Airway epithelial cell (primary cell): ENCODE measurements around the gene ZSCAN26. TPM values are rescaled to one million over a fixed set of nuclear protein-coding genes. Genes with fewer than 3 reads are reported as not detected.

ENCODE experiments used
- total RNA-seq: library from RNA; depleted of rRNA; stranded (reverse); fragments of >200 nt; gene quantifications from 2 replicates; pipeline ENCODE4 v1.2.3, GENCODE V29; 2015

Gene ZSCAN26
- total RNA-seq = 5.0 and 7.4 TPM in 2 replicates

DNA sequence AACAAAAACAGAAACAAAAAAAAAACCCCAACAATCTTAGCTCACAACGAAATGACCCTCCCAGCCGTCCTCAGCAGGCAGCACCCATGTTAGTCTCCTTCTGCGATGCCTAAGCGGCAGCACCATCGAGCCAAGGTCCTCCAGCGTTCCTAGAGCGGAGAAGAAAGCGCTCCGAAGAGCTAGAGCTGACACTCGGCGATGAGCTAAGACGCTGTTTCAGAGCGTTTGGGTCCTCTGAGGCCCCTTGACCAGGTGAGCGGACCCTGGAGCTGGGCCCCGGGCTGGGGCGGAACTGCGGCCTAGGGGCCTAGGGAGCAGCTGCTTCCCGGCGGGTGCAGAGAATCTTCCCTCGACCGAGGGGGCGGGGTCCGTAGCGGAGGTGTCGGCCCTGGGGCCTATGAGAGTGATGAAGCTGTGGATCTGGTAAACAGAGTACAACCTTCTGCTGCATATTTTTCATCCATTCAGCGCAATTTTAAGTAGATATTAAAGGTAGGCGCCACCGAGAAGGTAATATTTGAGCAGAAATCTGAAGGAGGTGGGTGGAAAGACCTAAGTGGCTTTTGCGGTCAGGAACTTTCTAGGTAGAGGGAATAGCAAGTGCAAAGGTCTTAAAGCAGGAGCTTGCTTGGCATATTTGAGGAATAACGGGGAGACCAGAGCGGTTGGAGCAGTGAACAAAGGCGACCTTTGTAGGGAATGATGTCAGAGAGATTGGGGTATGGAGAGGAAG is at the start of gene ZSCAN26:
Gene ZSCAN26 (plus strand): TSS at position 182 of the 733 bp plus-strand sequence. CDS start 4,777 bp downstream, outside the sequence.

DNA sequence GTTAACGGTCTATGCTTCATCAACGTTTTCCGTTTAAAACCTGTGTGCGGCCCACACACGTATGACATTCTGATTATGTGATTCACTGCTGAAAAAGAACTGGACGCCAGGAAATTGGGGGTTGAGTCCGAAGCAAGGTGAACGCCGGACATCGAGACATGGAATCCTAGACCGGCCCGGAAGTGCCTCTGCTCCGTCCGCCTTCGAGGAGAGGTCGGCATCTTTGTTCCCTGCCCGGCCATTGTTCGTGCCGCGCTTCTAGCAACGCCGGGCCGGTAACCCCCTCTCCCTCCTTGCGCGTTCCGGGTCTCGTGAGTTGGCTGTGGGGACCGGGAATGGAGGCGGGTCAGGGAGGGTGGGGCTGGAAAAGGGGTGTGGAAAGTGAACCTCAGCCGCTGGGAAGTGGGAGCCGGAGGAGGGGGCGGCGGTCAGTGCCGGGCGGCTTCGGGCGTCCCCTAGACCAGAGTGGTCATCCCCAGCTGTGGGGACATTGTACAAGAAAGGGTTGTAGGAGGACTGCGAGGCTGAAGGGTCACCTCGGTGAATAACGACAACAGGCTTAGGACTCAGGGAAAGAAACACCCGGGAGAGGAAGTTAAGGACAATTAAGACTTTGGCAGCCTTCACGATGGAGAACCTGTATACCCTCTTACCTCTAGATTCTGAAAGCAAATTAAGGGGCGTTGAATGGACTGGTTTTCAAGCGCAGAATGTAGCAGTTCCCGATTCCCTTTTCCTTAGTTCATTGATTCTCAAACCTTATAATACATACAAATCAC is 41.7 kb upstream of the ZSCAN26 start, which contains the start of gene ZSCAN9:
Gene ZSCAN9 (plus strand): TSS at position 220 of the 779 bp plus-strand sequence. CDS start 1,810 bp downstream, outside the sequence.

DNA sequence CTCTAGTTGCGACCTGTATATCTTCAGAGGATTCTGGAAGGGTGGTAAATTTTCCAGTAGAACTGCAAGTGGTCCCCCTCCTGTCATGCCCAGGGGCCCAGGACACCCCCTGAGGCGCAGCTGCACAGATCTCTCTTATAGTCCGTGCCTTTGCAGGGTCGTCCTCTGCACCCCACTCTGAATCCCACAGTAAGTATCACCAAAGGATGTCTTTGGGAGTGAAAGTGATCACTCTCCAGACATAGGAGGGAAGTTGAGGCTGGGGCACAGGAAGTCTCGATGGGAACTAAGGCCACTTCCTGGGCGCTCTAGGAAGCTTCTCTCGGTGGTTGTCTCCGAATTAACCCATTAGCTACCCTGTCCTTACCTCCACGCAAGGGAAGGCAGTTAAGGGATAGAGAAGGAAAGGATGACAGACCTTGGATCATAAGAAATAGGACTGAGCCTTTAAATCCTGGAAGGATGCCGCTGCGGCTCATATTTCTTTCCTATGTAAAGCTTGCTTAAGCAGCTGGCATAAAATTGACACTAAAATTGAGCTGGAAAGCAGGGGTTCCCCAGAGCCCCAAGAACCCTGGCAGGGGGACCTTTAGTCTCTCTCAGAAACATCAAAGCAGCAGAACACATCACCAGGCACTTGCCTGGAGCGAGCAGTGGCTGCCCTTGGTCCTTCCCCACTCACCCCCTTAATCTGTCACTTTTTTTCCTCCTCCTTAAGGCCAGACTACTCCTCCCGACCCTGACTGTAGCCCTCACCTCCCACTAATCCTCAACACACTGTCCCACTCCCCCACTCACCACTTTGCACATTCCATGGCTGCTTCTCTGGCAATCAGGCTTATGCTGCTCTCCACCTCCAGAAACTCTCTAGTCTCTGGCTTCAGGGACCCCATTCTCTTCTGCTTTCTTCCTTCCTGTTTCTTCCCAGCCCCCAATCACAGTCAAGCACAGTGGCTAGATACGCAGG is 14.7 kb upstream of the ZSCAN26 start, which contains the start of gene ZKSCAN4:
Gene ZKSCAN4 (minus strand): TSS at position 261 of the 967 bp plus-strand sequence. CDS start 289 bp downstream, outside the sequence.

DNA sequence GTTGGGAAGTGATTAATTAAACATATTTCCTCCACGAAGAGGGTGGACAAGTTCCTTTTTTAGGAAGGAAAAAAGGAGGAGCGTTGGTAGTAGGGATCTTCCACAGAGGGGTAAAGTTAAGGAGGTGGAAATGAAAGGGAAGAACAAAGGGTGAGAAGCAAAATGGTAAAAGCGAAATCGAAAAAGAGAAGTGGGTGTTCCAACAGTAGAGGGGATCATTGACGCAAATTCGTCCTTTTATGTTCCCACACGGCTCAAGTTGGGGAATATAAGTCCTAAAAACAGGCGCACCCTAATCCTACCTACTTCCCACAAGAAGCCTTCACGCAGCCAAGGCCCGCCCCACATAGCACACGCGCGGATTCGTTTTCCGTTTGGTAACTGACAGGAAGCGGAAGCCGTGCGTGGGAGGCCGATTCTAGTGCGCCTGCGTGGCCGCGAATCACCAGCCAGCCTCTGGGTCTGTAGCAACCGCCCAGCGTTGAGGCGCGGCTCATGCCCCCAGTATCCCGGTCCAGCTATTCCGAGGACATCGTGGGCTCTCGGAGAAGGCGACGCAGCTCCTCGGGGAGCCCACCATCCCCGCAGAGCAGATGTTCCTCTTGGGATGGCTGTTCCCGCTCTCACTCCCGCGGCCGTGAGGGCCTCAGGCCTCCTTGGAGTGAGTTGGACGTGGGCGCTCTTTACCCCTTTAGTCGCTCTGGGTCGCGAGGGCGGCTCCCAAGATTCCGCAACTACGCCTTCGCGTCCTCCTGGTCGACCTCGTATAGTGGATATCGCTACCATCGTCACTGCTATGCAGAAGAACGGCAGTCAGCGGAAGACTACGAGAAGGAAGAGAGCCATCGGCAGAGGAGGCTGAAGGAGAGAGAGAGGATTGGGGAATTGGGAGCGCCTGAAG is 7.8 kb upstream of the ZSCAN26 start, which contains the start of gene NKAPL:
Gene NKAPL (plus strand): TSS at position 421 of the 901 bp plus-strand sequence. CDS start 75 bp downstream, at position 496.

DNA sequence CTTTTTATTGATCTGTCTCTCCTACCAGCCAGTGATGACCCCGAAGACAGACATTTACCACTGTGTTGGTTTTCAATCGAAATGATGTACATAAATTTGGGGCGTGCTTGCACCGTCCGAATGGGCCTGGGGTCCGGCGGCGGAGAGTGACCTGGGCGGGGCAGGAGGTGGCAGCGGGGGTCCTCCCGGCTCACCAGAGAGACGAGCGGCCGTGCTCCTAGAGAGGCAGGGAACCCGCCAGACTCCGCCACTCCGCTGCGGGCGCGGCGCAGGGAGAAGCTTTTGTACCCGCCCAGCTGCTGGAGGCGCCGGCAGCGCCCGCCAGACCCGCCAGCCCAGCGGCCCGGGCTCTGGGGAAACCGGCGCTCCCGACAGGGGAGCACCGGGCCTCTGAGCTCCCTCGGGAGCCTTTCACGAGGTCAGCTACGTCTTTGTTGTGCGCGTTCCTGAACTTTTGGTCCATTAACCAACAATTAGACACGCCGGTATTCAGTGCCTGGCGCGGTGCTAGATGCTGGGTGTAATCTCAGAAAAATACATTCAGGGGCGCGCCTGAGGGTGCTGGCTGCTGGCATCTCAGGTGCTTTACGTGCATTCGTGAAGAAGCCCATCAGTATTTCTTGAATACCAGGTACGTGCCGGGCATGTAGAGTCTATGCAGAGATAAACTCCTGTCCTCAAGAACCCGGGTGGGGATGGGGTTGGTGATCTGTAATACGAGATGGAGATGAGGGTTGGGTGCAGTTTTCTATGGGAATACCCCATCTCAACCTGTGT is 14.5 kb downstream of the ZSCAN26 start, which contains the start of gene PGBD1:
Gene PGBD1 (plus strand): TSS at position 285 of the 777 bp plus-strand sequence. CDS start 2,242 bp downstream, outside the sequence.

Other genes starting within 250 kb of the ZSCAN26 start
- 2.0 and 2.5 TPM in 2 replicates for gene ZNF165, start 186.6 kb upstream of the ZSCAN26 start, total RNA-seq
- 1.4 and 2.0 TPM in 2 replicates for gene ZSCAN16, start 142.5 kb upstream of the ZSCAN26 start, total RNA-seq
- 5.4 and 5.7 TPM in 2 replicates for gene ZKSCAN8, start 125.3 kb upstream of the ZSCAN26 start, total RNA-seq
- gene ZSCAN9, start 41.9 kb upstream of the ZSCAN26 start, total RNA-seq = 3.9 and 7.0 TPM in 2 replicates
- 2.6 and 3.1 TPM in 2 replicates for gene ZKSCAN4, start 14.9 kb upstream of the ZSCAN26 start, total RNA-seq
- 0.56 and 1.0 TPM in 2 replicates for gene NKAPL, start 7.8 kb upstream of the ZSCAN26 start, total RNA-seq
- 1.1 and 2.8 TPM in 2 replicates for gene PGBD1, start 14.4 kb downstream of the ZSCAN26 start, total RNA-seq
- 4.2 and 5.0 TPM in 2 replicates for gene ZSCAN31, start 69.0 kb downstream of the ZSCAN26 start, total RNA-seq
- gene ZKSCAN3, start 82.8 kb downstream of the ZSCAN26 start, total RNA-seq = 2.2 and 3.7 TPM in 2 replicates
- gene ZSCAN12, start 132.6 kb downstream of the ZSCAN26 start, total RNA-seq = 3.4 and 3.5 TPM in 2 replicates
- gene ZSCAN23, start 176.3 kb downstream of the ZSCAN26 start, total RNA-seq = 0.74 and 1.4 TPM in 2 replicates
- gene GPX6, start 248.7 kb downstream of the ZSCAN26 start, total RNA-seq = not detected in 2 replicates